Measurements from ENCODE around the gene FRMD3.

DNA sequence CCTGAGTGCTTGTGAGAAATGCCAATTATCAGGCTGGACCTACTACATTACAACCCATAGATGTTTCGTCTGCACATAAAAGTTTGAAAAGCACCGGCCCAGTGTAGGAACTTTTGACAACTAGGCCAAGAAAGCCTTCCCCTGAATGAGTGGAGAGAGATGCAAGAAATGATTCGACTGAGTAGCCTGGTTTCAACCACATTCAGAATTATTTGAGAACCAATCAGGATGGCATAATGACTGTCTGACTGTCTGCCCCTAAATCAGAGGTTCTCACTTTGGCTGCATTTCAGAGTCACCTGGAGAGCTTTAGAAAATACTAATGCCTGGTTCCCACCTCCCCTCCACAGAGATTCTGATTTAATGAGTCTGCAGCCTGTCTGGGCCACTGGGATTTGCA lies 61.1 kb downstream of the FRMD3 start:
- TF ChIP-seq, protein P1, sequence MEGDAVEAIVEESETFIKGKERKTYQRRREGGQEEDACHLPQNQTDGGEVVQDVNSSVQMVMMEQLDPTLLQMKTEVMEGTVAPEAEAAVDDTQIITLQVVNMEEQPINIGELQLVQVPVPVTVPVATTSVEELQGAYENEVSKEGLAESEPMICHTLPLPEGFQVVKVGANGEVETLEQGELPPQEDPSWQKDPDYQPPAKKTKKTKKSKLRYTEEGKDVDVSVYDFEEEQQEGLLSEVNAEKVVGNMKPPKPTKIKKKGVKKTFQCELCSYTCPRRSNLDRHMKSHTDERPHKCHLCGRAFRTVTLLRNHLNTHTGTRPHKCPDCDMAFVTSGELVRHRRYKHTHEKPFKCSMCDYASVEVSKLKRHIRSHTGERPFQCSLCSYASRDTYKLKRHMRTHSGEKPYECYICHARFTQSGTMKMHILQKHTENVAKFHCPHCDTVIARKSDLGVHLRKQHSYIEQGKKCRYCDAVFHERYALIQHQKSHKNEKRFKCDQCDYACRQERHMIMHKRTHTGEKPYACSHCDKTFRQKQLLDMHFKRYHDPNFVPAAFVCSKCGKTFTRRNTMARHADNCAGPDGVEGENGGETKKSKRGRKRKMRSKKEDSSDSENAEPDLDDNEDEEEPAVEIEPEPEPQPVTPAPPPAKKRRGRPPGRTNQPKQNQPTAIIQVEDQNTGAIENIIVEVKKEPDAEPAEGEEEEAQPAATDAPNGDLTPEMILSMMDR (IDR thresholded peaks at IDR 0.05): no peak
- TF ChIP-seq POLR2A (IDR thresholded peaks at IDR 0.05): no peak
